ENCODE results near the gene ZNF609. TPM values are rescaled to one million over a fixed set of nuclear protein-coding genes. Genes with fewer than 3 reads are reported as not detected.
A peak's percentile ranks its signal among the peaks of the same experiment; 100 is the strongest.

The ZNF609 gene
- polyA plus RNA-seq, 1 donor from 2014 or later, result 11.8 TPM

- no peak overlapping the region for H3K4me2 ChIP-seq (ENCODE audit: low read length)
- H2AFZ ChIP-seq (ENCODE audit: low read depth, low read length), result no peak overlapping the region
- peak overlapping the region; percentile 6 for H3K27ac ChIP-seq (ENCODE audit: low read length)
- TF ChIP-seq REST (IDR thresholded peaks at IDR 0.05; ENCODE audit: borderline replicate concordance) (no peak), MXI1 (conservative IDR thresholded peaks at IDR 0.05; ENCODE audit: poor library complexity, severe bottlenecking) (no peak), SMC3 (conservative IDR thresholded peaks at IDR 0.05; ENCODE audit: poor library complexity) (no peak), EZH2 (IDR thresholded peaks at IDR 0.05; ENCODE audit: borderline replicate concordance, insufficient read depth, low read length, poor library complexity, severe bottlenecking) (no peak), TAF1 (IDR thresholded peaks at IDR 0.05; ENCODE audit: low read depth) (no peak), POLR2AphosphoS5 (IDR thresholded peaks at IDR 0.05) (no peak), EP300 (conservative IDR thresholded peaks at IDR 0.05; ENCODE audit: poor library complexity, severe bottlenecking) (no peak), RAD21 (conservative IDR thresholded peaks at IDR 0.05) (no peak)
- TF ChIP-seq, protein P1, sequence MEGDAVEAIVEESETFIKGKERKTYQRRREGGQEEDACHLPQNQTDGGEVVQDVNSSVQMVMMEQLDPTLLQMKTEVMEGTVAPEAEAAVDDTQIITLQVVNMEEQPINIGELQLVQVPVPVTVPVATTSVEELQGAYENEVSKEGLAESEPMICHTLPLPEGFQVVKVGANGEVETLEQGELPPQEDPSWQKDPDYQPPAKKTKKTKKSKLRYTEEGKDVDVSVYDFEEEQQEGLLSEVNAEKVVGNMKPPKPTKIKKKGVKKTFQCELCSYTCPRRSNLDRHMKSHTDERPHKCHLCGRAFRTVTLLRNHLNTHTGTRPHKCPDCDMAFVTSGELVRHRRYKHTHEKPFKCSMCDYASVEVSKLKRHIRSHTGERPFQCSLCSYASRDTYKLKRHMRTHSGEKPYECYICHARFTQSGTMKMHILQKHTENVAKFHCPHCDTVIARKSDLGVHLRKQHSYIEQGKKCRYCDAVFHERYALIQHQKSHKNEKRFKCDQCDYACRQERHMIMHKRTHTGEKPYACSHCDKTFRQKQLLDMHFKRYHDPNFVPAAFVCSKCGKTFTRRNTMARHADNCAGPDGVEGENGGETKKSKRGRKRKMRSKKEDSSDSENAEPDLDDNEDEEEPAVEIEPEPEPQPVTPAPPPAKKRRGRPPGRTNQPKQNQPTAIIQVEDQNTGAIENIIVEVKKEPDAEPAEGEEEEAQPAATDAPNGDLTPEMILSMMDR (IDR thresholded peaks at IDR 0.05; ENCODE audit: poor library complexity, severe bottlenecking), result no peak
- no peaks in the 10 kb centered on the region for H3K9me2 ChIP-seq (ENCODE audit: insufficient read depth, low read length)
- no peaks in the 10 kb centered on the region for H4K20me1 ChIP-seq (ENCODE audit: insufficient read depth)
- no peaks in the 10 kb centered on the region for H3K9me3 ChIP-seq (ENCODE audit: low read length)
- peaks cover 51% of the 10 kb centered on the region for H3K79me2 ChIP-seq (replicated peaks; ENCODE audit: insufficient read depth, low read length)
- H3K27me3 ChIP-seq (ENCODE audit: insufficient read depth, low read depth, low read length), result no peaks in the 10 kb centered on the region
- no peaks in the 10 kb centered on the region for H3F3A ChIP-seq (ENCODE audit: insufficient read depth, low read length, poor library complexity, severe bottlenecking)
- H3K9ac ChIP-seq (ENCODE audit: low read length), result no peak overlapping the region
- no peaks in the 10 kb centered on the region for H3K36me3 ChIP-seq (ENCODE audit: insufficient read depth, low read length)
- no peak overlapping the region for H3K4me3 ChIP-seq (ENCODE audit: low read length)
Observed at GRCh38 chr15:64574301-64575017, 114.1 kb downstream of the ZNF609 start.

DNA sequence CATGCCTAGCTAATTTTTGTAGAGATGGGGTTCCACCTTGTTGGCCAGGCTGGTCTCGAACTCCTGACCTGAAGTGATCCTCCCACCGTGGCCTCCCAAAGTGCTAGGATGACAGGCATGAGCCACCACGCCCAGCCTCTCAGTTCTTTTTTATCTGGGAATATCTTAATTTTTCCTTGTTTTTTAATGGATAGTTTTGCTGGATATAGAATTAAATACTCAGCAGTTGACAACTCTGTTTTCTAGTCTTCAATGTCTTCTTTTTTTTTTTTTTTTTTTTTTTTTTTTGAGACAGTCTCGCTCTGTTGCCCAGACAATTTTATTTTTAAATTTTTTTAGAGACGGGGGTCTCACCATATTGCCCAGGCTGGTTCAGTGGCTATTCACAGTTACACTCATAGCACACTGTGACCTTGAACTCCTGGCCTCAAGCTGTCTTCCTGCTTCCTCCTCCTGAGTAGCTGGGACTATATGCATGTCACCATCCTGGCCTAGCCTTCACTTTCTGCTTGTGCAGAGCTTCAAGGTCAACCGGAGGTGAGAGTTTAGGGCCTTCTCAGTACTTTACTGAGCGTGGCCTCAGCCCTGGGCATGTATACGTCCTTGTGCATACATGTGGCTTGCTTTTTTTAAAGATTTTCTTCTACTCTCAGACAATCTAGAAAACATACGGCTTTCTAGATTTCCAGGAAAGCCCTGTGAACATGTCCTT lies 120.5 kb downstream of the ZNF609 start:
- H4K20me1 ChIP-seq (ENCODE audit: insufficient read depth), result no peaks in the 10 kb centered on the region
- no peak overlapping the region for H2AFZ ChIP-seq (ENCODE audit: low read depth, low read length)
- no peak overlapping the region for H3K4me3 ChIP-seq (ENCODE audit: low read length)
- TF ChIP-seq RAD21 (conservative IDR thresholded peaks at IDR 0.05) (no peak), MXI1 (conservative IDR thresholded peaks at IDR 0.05; ENCODE audit: poor library complexity, severe bottlenecking) (no peak), EP300 (conservative IDR thresholded peaks at IDR 0.05; ENCODE audit: poor library complexity, severe bottlenecking) (no peak), POLR2AphosphoS5 (IDR thresholded peaks at IDR 0.05) (no peak), REST (IDR thresholded peaks at IDR 0.05; ENCODE audit: borderline replicate concordance) (no peak), TAF1 (IDR thresholded peaks at IDR 0.05; ENCODE audit: low read depth) (no peak), SMC3 (conservative IDR thresholded peaks at IDR 0.05; ENCODE audit: poor library complexity) (no peak), EZH2 (IDR thresholded peaks at IDR 0.05; ENCODE audit: borderline replicate concordance, insufficient read depth, low read length, poor library complexity, severe bottlenecking) (no peak)
- TF ChIP-seq, protein P1 (IDR thresholded peaks at IDR 0.05; ENCODE audit: poor library complexity, severe bottlenecking), result no peak
- H3K9me3 ChIP-seq (ENCODE audit: low read length), result no peaks in the 10 kb centered on the region
- H3K4me2 ChIP-seq (ENCODE audit: low read length), result no peak overlapping the region
- H3K27ac ChIP-seq (ENCODE audit: low read length), result no peak overlapping the region
- no peak overlapping the region for H3K9ac ChIP-seq (ENCODE audit: low read length)
- H3F3A ChIP-seq (ENCODE audit: insufficient read depth, low read length, poor library complexity, severe bottlenecking), result no peaks in the 10 kb centered on the region
- H3K79me2 ChIP-seq (replicated peaks; ENCODE audit: insufficient read depth, low read length), result peaks cover 61% of the 10 kb centered on the region
- H3K9me2 ChIP-seq (ENCODE audit: insufficient read depth, low read length), result no peaks in the 10 kb centered on the region
- no peaks in the 10 kb centered on the region for H3K27me3 ChIP-seq (ENCODE audit: insufficient read depth, low read depth, low read length)
- no peaks in the 10 kb centered on the region for H3K36me3 ChIP-seq (ENCODE audit: insufficient read depth, low read length)

All from neural cell (in vitro differentiated cells).